HG02973 (cell line): ENCODE measurements around the gene CPT1C.

Experiments
- ATAC-seq: cut with Tn5 transposase; IDR thresholded peaks from one replicate; pipeline ENCODE4 v1.9.1; 2021; ENCODE audit warnings: moderate library complexity; ENCODE audit not compliant: unreplicated experiment

CPT1C gene

DNA sequence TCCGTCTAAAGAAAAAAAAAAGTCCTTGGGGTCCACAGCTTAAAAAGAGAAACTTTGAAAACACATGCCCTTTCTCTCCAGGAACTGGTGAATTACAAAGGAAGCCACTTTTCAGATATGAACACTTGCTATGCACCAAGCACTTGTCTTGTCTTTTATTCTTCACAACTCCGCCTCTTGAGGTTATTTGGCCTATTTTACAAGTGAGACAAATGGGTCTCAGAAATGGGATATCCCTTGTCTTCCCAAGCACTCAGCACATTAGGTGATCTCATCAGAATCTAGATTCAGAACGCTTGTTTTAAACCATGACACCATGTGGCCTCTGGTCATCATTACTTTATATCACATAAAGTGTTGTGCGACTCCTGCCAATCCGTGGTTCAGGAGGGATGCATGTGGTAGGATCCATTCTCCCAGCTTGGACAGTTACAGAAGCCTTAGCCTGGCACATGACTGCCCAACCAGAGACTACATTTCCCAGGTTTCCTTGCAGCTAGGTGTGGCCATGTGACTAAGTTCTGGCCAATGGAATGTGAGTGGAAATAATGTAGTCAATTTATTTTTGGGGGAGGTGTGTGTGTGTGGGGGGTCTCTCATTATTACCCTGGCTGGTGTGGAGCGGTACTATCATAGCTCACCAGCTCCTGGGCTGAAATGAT lies 58.3 kb downstream of the CPT1C start:
- ATAC-seq: no peak

- ATAC-seq: no peak
These were observed 58.9 kb downstream of the CPT1C start for GRCh38 chr19:49749771-49750170.

DNA sequence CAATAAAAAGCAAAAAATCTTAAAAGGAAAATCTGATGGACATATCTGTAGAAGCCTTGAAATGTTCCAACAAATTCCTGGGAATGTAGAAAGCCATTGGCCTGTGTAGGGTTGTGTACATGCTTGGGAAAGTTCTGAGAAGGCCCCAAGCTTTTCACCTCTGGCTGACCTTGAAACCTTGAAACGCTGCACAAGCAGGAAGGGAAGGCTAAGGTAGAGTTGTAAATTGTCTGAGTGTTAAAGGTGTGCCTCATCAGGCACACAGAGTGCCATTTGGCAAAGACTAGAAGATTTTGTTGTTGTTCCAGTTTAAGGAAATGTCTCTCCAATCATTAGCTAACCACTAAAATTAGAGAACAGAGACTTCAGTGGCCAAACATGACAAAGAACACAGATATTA lies 61.8 kb downstream of the CPT1C start:
- ATAC-seq: no peak

GRCh38 chr19:49755956-49756355 lies 65.0 kb downstream of the CPT1C start:
- no peak for ATAC-seq

- ATAC-seq: no peak
These were observed 67.4 kb downstream of the CPT1C start for GRCh38 chr19:49758292-49758691.

DNA sequence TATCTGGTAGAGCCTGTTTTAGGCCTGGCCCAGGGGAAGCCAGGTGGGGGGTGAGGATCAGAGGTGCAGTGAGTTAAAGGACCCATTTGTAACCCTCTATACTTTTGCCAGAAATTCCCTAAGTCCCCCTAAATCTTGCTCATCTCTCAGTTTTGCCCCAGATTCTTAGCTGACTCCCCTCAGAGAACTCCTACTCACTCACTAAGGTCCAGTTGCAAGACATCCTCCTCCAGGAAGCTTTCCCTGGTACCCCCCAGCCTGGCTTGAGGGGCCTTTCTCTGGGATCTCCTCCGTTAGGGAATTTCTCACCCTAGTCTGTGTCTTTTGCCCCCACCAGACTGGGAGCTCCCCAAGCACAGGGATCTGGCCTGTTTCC lies 70.3 kb downstream of the CPT1C start:
- ATAC-seq: no peak

GRCh38 chr19:49761625-49762311 lies 70.9 kb downstream of the CPT1C start:
- ATAC-seq: no peak

DNA sequence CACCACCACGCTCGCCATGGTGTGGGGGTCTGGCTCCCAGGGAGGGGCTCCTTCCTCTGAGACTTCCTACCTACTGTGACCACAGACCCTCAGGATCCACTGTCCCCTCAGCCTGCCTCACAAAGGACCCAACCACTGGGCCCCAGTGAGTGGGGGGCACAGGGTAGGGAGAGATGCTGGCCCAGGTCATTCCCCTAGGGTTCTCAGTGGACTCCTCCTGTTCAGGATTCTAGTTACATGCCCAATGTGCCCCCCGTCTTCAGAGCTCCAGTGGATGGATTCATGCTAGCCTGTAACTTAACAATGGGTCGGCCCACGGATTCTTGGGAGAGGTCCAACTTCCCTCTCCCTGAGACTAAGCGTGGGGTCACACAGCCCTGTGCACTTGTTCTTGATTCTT lies 72.3 kb downstream of the CPT1C start, which contains the start of gene TSKS:
Gene TSKS, minus strand, starts transcription at position 77 of the 400 bp plus-strand sequence. Its CDS starts 59 bp downstream, at position 18.
- ATAC-seq: no peak
